T-helper 2 cell (primary cell): ENCODE results near the gene CUL4B.
"Not testable (repeated sequence)": the region's sequence is repeated elsewhere in the genome, so short reads cannot be mapped to it uniquely, and the experiment has no call there.

Source experiments
- DNase-seq, 5 experiments: peaks; one replicate each; pipeline versions ENCODE4 v3.0.0 to v3.0.0-alpha.2; 2012 to 2022

Gene CUL4B

DNA sequence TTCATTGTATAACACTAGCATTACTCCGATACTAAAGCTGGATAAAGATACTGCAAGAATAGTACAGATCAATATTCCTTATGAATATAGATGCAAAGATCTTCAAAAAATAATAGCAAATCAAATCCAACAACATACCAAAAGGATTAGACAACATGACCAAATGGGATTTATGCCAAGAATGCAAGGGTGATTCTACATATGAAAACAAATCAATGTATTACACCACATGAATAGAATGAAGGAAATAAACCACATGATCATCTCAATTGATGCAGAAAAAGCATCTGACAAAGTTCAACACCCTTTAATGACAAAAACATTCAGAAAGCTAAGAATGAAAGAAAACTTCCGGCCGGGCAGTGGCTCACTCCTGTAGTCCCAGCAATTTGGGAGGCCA is 42.8 kb downstream of the CUL4B start:
- DNase-seq = no peak

DNA sequence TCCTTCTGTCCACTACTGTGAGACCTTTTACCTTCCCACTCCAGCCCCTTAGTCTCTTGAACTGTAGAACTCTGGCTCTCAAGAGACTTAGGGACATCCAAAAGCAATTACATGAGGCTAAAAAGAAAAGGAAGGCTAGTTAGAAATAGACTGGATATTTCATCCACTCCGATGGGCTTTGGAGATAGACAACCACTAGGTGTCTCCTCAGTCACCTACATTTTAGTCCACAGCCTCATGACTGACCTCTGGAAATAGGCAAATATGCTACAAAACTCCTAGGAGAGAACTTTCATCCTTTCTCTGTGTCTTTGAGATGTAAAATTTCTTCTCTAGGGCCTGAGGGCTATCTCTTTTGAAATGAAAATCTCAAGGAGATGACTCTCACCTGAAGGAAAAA is 46.5 kb downstream of the CUL4B start:
- DNase-seq = no peak

DNA sequence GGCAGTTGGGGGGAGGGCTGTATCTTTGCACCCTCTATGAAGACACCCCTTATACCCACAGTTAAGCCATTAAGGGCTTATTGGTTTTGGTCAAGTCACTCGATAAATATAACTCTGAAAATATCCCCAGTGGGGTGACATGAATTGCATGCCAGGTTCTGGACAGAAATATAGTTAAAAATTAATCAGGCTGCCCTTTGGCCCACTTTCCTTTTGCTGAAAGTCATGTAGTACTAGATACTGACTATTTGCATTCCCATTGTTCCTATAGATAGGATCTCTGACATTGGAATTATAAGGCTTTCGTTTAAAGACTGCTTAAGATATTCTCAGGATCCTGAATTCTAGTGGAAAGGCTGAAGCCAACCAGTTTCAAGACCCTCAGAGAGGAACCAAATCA is 48.1 kb downstream of the CUL4B start:
- DNase-seq = no peak

DNA sequence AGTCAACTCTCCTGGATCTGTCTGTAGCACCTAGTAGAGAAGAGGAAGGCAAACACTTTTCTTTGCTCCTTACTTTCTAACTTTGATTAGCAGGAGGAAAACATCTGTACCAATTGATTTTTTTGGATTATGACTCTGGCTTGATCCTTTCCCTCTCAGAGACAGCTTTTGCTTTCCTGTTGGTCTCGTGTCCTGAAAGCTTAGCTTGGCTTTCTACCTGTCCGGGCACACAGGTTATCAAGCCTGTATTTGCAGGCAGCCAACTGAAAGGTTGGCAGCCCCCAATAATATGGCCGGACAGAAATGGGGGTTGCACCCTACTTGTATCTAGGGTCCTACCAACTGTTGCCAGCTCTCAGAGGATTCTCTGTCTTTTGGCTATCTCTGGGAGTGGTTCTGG is 48.5 kb downstream of the CUL4B start:
- DNase-seq = no peak

DNA sequence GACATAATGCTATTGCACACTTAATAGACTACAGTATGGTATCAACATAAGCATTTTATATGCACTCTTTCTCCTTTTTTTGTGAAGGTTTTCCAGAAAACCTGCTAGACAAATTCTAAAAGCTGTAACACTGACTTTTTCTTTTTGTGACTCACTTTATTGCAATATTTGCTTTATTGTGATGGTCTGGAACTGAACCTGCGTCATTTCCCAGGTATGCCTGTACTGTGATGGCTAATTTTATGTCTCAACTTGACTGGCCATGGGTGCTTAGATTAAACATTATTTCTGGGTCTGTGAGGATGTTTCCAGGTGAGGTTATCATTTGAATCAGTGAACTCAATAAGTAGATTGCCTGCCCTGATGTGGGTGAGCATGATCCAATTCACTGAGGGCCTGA is 56.2 kb downstream of the CUL4B start:
- DNase-seq = no peak

DNA sequence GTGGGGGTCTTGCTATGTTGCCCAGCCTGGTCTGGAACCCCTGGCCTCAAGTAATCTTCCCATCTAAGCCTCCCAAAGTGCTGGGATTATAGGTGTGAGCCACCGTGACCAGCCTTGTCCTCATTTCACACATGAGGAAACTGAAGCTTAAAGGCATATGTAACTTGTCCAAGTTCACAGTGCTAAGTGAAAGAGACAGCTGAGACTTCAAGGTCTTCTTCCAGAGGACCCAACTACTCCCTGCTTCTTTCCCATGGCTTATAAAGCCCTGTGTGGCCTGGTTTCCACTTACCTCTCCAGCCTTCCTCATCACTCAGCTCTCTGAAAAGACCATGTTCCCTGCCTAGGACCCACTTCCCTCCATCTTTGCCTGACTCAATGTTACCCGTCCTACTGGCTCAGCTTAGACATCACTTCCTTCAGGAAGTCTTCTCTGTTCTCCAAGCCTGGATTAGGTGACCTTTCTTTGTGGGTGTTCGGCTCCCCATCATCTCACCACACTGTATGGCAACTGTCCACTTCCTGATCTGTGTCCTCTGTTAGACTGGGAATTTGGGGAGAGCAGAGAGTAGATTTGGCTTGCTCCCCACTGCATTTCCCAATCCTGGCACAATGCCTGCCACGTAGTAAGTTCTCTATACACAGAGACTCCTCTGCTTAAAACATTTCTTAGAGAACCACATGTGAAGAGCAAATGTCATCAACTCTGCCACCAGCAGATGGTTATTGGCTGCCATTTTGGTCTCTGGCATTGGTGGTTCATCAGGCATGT is 61.3 kb downstream of the CUL4B start:
- DNase-seq = no peak

DNA sequence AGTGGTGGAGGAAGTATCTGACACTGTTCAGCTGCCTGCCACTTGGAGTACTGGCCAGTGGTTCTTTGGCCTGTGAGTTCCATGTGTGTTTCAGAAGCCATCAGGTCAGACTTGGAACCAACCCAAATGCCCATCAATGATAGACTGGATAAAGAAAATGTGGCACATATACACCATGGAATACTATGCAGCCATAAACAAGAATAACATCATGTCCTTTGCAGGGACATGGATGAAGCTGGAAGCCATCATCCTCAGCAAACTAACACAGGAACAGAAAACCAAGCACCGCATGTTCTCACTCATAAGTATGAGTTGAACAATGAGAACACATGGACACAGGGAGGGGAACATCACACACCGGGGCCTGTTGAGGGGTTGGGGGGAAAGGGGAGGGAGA is 70.6 kb downstream of the CUL4B start:
- DNase-seq = not testable (repeated sequence)

DNA sequence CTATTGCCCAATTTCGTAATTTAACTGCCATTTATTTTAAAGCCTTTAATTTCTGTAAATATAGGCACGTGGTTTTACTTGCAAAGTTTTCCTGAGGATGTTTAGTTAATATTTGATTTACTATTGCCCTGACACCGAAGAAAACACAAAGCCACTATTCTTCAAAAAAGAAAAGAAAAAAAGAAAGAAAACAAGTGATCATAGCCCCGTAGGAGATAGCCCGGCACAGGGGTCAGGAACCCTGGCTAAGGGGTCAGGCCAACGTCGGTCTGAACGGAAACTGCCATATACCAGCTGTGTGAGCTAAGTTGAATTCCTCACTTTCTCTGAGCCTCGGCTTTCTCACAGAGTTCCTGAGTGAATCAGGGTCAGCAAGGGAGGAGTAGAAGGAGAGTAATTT is 74.0 kb downstream of the CUL4B start:
- DNase-seq = no peak

DNA sequence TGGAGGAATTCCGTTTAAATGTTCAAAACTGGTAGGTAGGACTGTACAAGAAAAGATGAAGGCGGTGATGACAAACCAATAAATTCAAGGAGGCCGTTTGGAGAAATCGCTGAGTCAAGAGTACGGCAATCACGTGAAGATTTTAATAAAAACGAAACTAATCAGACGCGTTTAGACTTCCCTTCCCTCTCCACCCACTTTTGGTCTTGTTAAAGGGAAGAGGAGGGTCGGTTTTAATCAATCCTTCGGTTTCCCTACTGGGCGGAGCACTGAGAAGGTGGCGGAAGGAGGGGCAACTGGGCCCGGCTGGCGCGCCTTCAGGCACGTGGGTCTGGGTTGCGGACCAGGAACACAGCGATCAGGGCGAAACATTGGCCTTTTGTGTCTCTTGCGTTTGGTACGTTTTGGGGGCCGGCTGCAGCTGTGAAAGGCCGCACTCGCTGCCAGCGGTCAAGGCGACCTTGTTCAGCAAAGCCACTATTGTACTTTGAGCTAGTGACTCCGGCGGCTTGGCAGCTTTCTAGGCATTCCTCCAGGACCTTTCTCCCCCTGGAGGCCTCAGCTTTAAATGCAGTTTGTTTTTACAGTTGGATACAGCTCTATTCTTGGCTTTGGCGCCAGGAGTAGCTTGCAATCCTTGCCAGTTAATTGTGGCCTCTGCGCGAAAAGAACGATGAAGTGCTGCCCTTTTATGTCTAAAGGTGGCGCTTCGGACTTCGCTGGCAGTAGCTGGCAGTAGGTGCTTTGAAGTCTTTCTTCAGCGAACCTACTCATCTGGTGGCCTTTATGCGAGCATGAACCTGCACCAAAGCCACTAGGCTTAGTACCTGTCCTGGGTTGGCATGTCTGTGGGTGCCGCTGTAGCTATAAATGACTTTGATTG is 74.9 kb downstream of the CUL4B start:
- DNase-seq = peak in 4 of 5 experiments; percentile 22 to 86 (median 48)

DNA sequence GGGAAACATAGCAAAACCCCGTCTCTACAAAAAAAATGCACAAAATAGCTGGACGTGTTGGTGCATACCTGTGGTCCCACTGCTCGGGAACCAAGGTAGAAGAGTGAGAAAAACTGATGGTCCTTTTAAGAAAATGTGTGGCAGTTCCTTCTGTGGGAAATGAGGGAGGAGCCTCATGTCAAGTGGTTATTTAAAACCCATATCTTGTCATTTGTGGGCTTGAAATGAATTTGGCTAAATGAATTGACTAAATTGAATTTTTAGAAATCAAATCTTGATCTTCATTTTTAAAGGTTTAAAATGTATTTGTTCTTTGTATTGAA is 75.5 kb downstream of the CUL4B start:
- DNase-seq = no peak

DNA sequence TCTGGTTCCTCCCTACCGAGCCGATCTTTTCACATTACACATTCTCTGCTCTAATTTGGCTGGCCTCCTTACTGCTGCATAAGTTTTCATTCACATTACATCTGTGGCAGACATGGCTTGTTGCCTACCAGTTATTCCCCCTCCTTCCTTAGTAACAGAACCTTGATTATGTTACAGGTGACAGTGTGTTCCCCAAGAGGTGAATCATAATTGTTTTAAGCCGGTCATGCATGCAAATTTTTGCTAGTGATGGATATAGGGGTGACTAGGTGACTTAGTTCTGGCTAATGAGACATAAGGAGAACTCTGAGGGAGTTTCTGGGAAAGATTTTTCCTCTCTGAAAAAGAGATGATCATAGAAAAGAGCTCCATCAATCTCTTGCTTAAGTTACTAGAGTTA is 83.3 kb downstream of the CUL4B start:
- no peak for DNase-seq

DNA sequence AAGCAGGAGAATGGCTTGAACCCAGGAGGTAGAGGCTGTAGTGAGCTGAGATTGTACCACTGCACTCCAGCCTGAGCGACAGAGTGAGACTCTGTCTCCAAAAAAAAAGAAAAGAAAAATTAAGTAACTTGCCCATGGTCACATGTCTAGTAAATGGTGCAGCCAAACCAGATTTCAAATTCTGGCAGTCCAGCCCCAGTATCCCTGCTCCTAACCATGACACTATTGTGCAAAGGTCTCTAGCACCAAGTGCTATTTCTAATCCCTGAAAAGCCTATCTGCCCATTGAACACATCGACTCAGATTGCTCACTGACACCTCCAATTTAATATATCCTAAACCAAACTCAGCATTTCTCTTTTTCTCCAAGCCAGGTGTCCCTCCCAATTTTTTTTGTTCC is 84.0 kb downstream of the CUL4B start:
- DNase-seq = no peak

DNA sequence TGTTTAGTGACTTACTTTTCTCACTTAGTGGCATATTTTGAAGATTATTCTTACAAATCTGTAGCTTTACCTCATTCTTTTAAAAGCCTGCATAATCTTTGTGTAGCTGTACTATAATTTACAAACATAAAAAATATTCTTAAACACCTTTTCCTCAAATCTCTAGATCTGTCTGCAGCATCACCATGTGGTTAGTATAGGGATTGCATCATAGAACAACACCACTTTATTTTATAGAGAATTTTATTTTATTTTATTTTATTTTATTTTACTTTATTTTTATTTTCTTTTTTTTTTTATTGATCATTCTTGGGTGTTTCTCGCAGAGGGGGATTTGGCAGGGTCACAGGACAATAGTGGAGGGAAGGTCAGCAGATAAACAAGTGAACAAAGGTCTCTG is 85.3 kb downstream of the CUL4B start:
- peak in 1 of 5 experiments; percentile 34 for DNase-seq
